Osteoblast (primary cell): ENCODE data around the gene MAST3. TPM values are rescaled to one million over a fixed set of nuclear protein-coding genes. Genes with fewer than 3 reads are reported as not detected.
"Not testable (repeated sequence)": the region's sequence is repeated elsewhere in the genome, so short reads cannot be mapped to it uniquely, and the experiment has no call there.

ENCODE experiments used
- DNase-seq: peaks from one replicate; pipeline ENCODE4 v3.0.0; 2011; ENCODE audit warnings: low spot score, mixed read lengths; ENCODE audit not compliant: insufficient read length; ENCODE audit errors: missing footprints
- H2AFZ ChIP-seq: 2 replicates; pipeline ENCODE4 v1.6.0; 2011; ENCODE audit warnings: mild to moderate bottlenecking, low read length
- H3K27ac ChIP-seq: 2 replicates; pipeline ENCODE4 v1.5.1; 2011; ENCODE audit warnings: mild to moderate bottlenecking, low read depth, low read length, moderate library complexity
- H3K27me3 ChIP-seq: 2 replicates; pipeline ENCODE4 v1.6.0; 2012; ENCODE audit warnings: mild to moderate bottlenecking, control low read depth, inconsistent platforms, low read length, moderate library complexity; ENCODE audit not compliant: insufficient read depth
- H3K36me3 ChIP-seq: 2 replicates; pipeline ENCODE4 v1.5.1; 2011; ENCODE audit warnings: mild to moderate bottlenecking, low read length, control low read depth, moderate library complexity; ENCODE audit not compliant: insufficient read depth
- H3K4me1 ChIP-seq: 2 replicates; pipeline ENCODE4 v1.5.1; 2011; ENCODE audit warnings: mild to moderate bottlenecking, low read length, control low read depth, moderate library complexity; ENCODE audit not compliant: insufficient read depth
- H3K4me2 ChIP-seq: 2 replicates; pipeline ENCODE4 v1.6.0; 2011; ENCODE audit warnings: mild to moderate bottlenecking, low read length; ENCODE audit not compliant: insufficient read depth
- H3K4me3 ChIP-seq: fragments of 200-600 bp; sonication (generic); 3 replicates; pipeline ENCODE4 v1.5.1; 2012; ENCODE audit warnings: mild to moderate bottlenecking, low read length, inconsistent platforms; ENCODE audit not compliant: insufficient read depth
- H3K79me2 ChIP-seq: 2 replicates; pipeline ENCODE4 v1.6.0; 2012; ENCODE audit warnings: mild to moderate bottlenecking, low read length, control low read depth, inconsistent platforms; ENCODE audit not compliant: insufficient read depth
- H3K9me3 ChIP-seq: 2 replicates; pipeline ENCODE4 v1.5.1; 2011; ENCODE audit warnings: low read depth, low read length, control low read depth
- H4K20me1 ChIP-seq: 2 replicates; pipeline ENCODE4 v1.6.0; 2012; ENCODE audit warnings: mild to moderate bottlenecking, low read length, control low read depth; ENCODE audit not compliant: insufficient read depth
- CTCF ChIP-seq: IDR thresholded peaks from 2 replicates; pipeline ENCODE4 v1.5.1; 2011; ENCODE audit warnings: mild to moderate bottlenecking, low read depth, low read length, moderate library complexity; ENCODE audit errors: extremely low read depth
- total RNA-seq: library from RNA; depleted of rRNA; stranded (reverse); fragments of >200 nt; gene quantifications from 2 replicates; pipeline ENCODE4 v1.2.3, GENCODE V29; 2012

Gene MAST3
- total RNA-seq, 1 donor = 5.4 TPM

GRCh38 chr19:18157465-18158063, 60.0 kb downstream of the MAST3 start:
- no peak overlapping the region for H3K27ac ChIP-seq
- H4K20me1 ChIP-seq = peaks cover 22% of the 10 kb centered on the region
- H3K4me1 ChIP-seq = peaks cover 26% of the 10 kb centered on the region
- peaks cover 32% of the 10 kb centered on the region for H3K79me2 ChIP-seq
- peak; percentile 66 for DNase-seq
- no peak overlapping the region for H3K4me3 ChIP-seq
- H3K27me3 ChIP-seq = no peaks in the 10 kb centered on the region
- no peaks in the 10 kb centered on the region for H3K9me3 ChIP-seq
- H3K36me3 ChIP-seq = peaks cover 16% of the 10 kb centered on the region
- H2AFZ ChIP-seq = no peak overlapping the region
- no peak for TF ChIP-seq CTCF
- no peak overlapping the region for H3K4me2 ChIP-seq

- peak; percentile 56 for DNase-seq
- no peak for TF ChIP-seq CTCF
Measured at GRCh38 chr19:18158467-18158866, 60.9 kb downstream of the MAST3 start.

DNA sequence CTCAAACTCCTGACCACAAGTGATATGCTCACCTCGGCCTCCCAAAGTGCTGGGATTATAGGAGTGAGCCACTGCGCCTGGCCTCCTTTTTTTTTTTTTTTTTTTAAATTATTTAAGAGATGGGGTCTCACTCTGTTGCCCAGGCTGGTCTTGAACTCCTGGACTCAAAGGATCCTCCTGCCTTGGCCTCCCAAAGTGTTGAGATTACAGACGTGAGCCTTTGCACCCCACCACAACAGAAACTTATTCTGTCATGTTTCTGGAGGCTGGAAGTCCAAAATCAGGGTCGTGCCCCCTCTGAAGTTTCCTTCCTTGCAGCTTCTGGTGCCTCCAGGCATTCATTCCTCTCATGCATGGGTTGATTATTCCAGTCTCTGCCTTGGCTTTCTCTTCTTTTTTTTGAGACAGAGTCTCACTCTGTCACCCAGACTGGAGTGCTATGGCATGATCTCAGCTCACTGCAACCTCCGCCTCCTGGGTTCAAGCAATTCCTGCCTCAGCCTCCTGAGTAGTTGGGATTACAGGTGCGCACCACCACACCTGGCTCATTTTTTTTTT, 61.6 kb downstream of the MAST3 start:
- not testable (repeated sequence) for H2AFZ ChIP-seq, H3K27ac ChIP-seq, H3K4me3 ChIP-seq, H3K9me3 ChIP-seq, H3K27me3 ChIP-seq, H3K4me2 ChIP-seq
- peaks cover 22% of the 10 kb centered on the region for H3K79me2 ChIP-seq
- peak; percentile 69 for DNase-seq
- peaks cover 18% of the 10 kb centered on the region for H4K20me1 ChIP-seq
- H3K4me1 ChIP-seq = peaks cover 19% of the 10 kb centered on the region
- H3K36me3 ChIP-seq = peaks cover 28% of the 10 kb centered on the region

More at GRCh38 chr19:18158467-18158866, 60.9 kb downstream of the MAST3 start:
- Histone ChIP-seq H3K36me3 (peaks cover 24% of the 10 kb centered on the region), H3K27me3 (no peaks in the 10 kb centered on the region), H4K20me1 (peaks cover 22% of the 10 kb centered on the region), H3K27ac (no peak overlapping the region), H3K79me2 (peaks cover 29% of the 10 kb centered on the region), H3K9me3 (no peaks in the 10 kb centered on the region), H3K4me2 (no peak overlapping the region), H3K4me3 (no peak overlapping the region), H2AFZ (no peak overlapping the region), H3K4me1 (peaks cover 25% of the 10 kb centered on the region)

DNA sequence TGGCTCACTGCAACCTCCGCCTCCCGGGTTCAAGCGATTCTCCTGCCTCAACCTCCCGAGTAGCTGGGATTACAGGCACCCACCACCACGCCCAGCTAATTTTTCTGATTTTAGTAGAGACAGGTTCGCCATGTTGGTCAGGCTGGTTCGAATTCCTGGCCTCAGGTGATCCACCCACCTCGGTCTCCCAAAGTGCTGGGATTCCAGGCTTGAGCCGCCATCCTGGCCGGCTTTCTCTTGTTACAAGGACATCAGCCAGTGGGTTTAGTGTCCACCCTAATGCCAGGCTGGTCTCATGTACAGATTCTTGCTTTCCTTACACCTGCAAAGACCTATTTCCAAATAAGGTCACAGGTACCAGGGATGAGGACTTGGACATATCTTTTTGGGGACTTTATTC, 62.2 kb downstream of the MAST3 start:
- H3K4me1 ChIP-seq = peaks cover 15% of the 10 kb centered on the region
- peaks cover 13% of the 10 kb centered on the region for H4K20me1 ChIP-seq
- H3K36me3 ChIP-seq = peaks cover 30% of the 10 kb centered on the region
- H3K9me3 ChIP-seq = no peaks in the 10 kb centered on the region
- no peak overlapping the region for H3K4me3 ChIP-seq
- no peak overlapping the region for H3K27ac ChIP-seq
- TF ChIP-seq CTCF = no peak
- H3K79me2 ChIP-seq = peaks cover 17% of the 10 kb centered on the region
- H3K27me3 ChIP-seq = no peaks in the 10 kb centered on the region
- H2AFZ ChIP-seq = no peak overlapping the region
- peak; percentile 47 for DNase-seq
- H3K4me2 ChIP-seq = no peak overlapping the region
